Large intestine (tissue), 3 donors: Measurements from ENCODE around the gene HAND2. TPM values are rescaled to one million over a fixed set of nuclear protein-coding genes. Genes with fewer than 3 reads are reported as not detected.

Source experiments
- DNase-seq, 2 donors: peaks; one replicate each; pipeline versions ENCODE4 v3.0.0 to v3.0.0-alpha.2; 2013
- H3K27ac ChIP-seq: one replicate; pipeline ENCODE4 v1.5.1; 2013; ENCODE audit warnings: low read length
- H3K27me3 ChIP-seq: 2 replicates; pipeline ENCODE4 v1.6.1; 2013; ENCODE audit warnings: low read length; ENCODE audit not compliant: control insufficient read depth, insufficient read depth
- H3K36me3 ChIP-seq: 2 replicates; pipeline ENCODE4 v1.6.1; 2013; ENCODE audit warnings: low read length; ENCODE audit not compliant: control insufficient read depth, insufficient read depth
- H3K4me1 ChIP-seq: one replicate; pipeline ENCODE4 v1.6.1; 2013; ENCODE audit warnings: low read length; ENCODE audit not compliant: control insufficient read depth, insufficient read depth
- H3K4me3 ChIP-seq: one replicate; pipeline ENCODE4 v1.5.1; 2013; ENCODE audit warnings: low read length
- H3K9me3 ChIP-seq: one replicate; pipeline ENCODE4 v1.6.1; 2013; ENCODE audit warnings: mild to moderate bottlenecking, low read depth, low read length, moderate library complexity; ENCODE audit not compliant: control insufficient read depth
- WGBS: methylation state at CpG from one replicate; pipeline ENCODE4 v1.1.5; 2013; ENCODE audit warnings: low lambda C conversion rate; ENCODE audit not compliant: insufficient coverage; 5-methylcytosine and 5-hydroxymethylcytosine counted together
- polyA plus RNA-seq: library from polyadenylated mRNA; unstranded; fragments of 120-200 nt; gene quantifications from one replicate; pipeline ENCODE4 v1.2.1, GENCODE V29; 2013

HAND2 gene
- polyA plus RNA-seq, 1 donor = 37.1 TPM

- WGBS = no CpG with 5 or more reads among the region's 75 CpGs
- Histone ChIP-seq H3K9me3 (peaks cover 16% of the 10 kb centered on the region), H3K36me3 (no peaks in the 10 kb centered on the region), H3K27me3 (peaks cover 93% of the 10 kb centered on the region), H3K4me1 (no peaks in the 10 kb centered on the region), H3K27ac (peak overlapping the region; percentile 68), H3K4me3 (peak overlapping the region; percentile 50)
- peak in 1 of 2 donors; percentile 25 for DNase-seq
Measured at GRCh38 chr4:173528378-173529321, 1.4 kb downstream of the HAND2 start.

- peak in 1 of 2 donors; percentile 34 for DNase-seq
- Histone ChIP-seq H3K27me3 (peaks cover 94% of the 10 kb centered on the region), H3K36me3 (no peaks in the 10 kb centered on the region), H3K4me3 (peak overlapping the region; percentile 50), H3K4me1 (peaks cover 5% of the 10 kb centered on the region), H3K27ac (peak overlapping the region; percentile 68), H3K9me3 (peaks cover 16% of the 10 kb centered on the region)
- WGBS = no CpG with 5 or more reads among the region's 42 CpGs
Measured at GRCh38 chr4:173527103-173527891, 2.7 kb downstream of the HAND2 start.

GRCh38 chr4:173526724-173527102 is 3.3 kb downstream of the HAND2 start:
- no peak for DNase-seq
- peaks cover 94% of the 10 kb centered on the region for H3K27me3 ChIP-seq
- no peaks in the 10 kb centered on the region for H3K36me3 ChIP-seq
- WGBS = no CpG with 5 or more reads among the region's 13 CpGs
- peak overlapping the region; percentile 68 for H3K27ac ChIP-seq
- peak overlapping the region; percentile 50 for H3K4me3 ChIP-seq
- peaks cover 9% of the 10 kb centered on the region for H3K4me1 ChIP-seq
- peaks cover 16% of the 10 kb centered on the region for H3K9me3 ChIP-seq

- peak overlapping the region; percentile 50 for H3K4me3 ChIP-seq
- peaks cover 94% of the 10 kb centered on the region for H3K27me3 ChIP-seq
- WGBS = 0% methylated on average over 1 of the region's 10 CpGs
- DNase-seq = peak in 1 of 2 donors; percentile 17
- peak overlapping the region; percentile 32 for H3K27ac ChIP-seq
- H3K9me3 ChIP-seq = peaks cover 11% of the 10 kb centered on the region
- no peaks in the 10 kb centered on the region for H3K36me3 ChIP-seq
- peaks cover 15% of the 10 kb centered on the region for H3K4me1 ChIP-seq
Measured at GRCh38 chr4:173526027-173526482, 4.0 kb downstream of the HAND2 start.

- WGBS = 6% methylated on average over 3 of the region's 48 CpGs
Measured at GRCh38 chr4:173525118-173526011, 4.7 kb downstream of the HAND2 start.

GRCh38 chr4:173524218-173525117 is 5.6 kb downstream of the HAND2 start:
- no peak for DNase-seq
- Histone ChIP-seq H3K4me1 (peaks cover 15% of the 10 kb centered on the region), H3K27ac (peak overlapping the region; percentile 86), H3K4me3 (peak overlapping the region; percentile 50), H3K27me3 (peaks cover 94% of the 10 kb centered on the region), H3K9me3 (peaks cover 6% of the 10 kb centered on the region), H3K36me3 (no peaks in the 10 kb centered on the region)
- WGBS = 14% methylated on average over 6 of the region's 25 CpGs

More at GRCh38 chr4:173525118-173526011, 4.7 kb downstream of the HAND2 start:
- H3K36me3 ChIP-seq = no peaks in the 10 kb centered on the region
- peaks cover 94% of the 10 kb centered on the region for H3K27me3 ChIP-seq
- H3K4me3 ChIP-seq = peak overlapping the region; percentile 50
- H3K9me3 ChIP-seq = peaks cover 9% of the 10 kb centered on the region
- no peak for DNase-seq
- peak overlapping the region; percentile 32 for H3K27ac ChIP-seq
- H3K4me1 ChIP-seq = peaks cover 15% of the 10 kb centered on the region

GRCh38 chr4:173522951-173523395 is 7.1 kb downstream of the HAND2 start:
- Histone ChIP-seq H3K36me3 (no peaks in the 10 kb centered on the region), H3K27me3 (peaks cover 100% of the 10 kb centered on the region), H3K9me3 (peaks cover 6% of the 10 kb centered on the region), H3K4me1 (peaks cover 18% of the 10 kb centered on the region), H3K4me3 (peak overlapping the region; percentile 50), H3K27ac (peak overlapping the region; percentile 86)
- WGBS = no CpG with 5 or more reads among the region's 21 CpGs
- peak in 1 of 2 donors; percentile 14 for DNase-seq

GRCh38 chr4:173522160-173522950 is 7.7 kb downstream of the HAND2 start:
- no CpG with 5 or more reads among the region's 63 CpGs for WGBS
- Histone ChIP-seq H3K36me3 (no peaks in the 10 kb centered on the region), H3K9me3 (peaks cover 5% of the 10 kb centered on the region), H3K4me1 (peaks cover 21% of the 10 kb centered on the region), H3K27me3 (peaks cover 100% of the 10 kb centered on the region), H3K27ac (peak overlapping the region; percentile 86), H3K4me3 (peak overlapping the region; percentile 50)
- DNase-seq = peak; percentile 60 to 74
